KMS-11 (cell line): ENCODE data around the gene STIM1.

ENCODE experiments used
- H2AFZ ChIP-seq: fragments of 200-600 bp; sonication (generic); 2 replicates; pipeline ENCODE4 v1.6.1; 2016; ENCODE audit warnings: antibody characterized with exemption, mixed run types, low read depth
- H3K27ac ChIP-seq: fragments of 200-600 bp; sonication (generic); 2 replicates; pipeline ENCODE4 v1.6.1; 2016; ENCODE audit warnings: mild to moderate bottlenecking, mixed run types
- H3K27me3 ChIP-seq: fragments of 200-600 bp; sonication (generic); 2 replicates; pipeline ENCODE4 v1.6.1; 2017; ENCODE audit warnings: mild to moderate bottlenecking, low read depth, mixed run types, moderate library complexity; ENCODE audit not compliant: insufficient read depth
- H3K36me3 ChIP-seq: fragments of 200-600 bp; sonication (generic); 2 replicates; pipeline ENCODE4 v1.6.1; 2017; ENCODE audit warnings: mild to moderate bottlenecking, mixed run types; ENCODE audit not compliant: insufficient read depth
- H3K4me1 ChIP-seq: fragments of 200-600 bp; sonication (generic); 2 replicates; pipeline ENCODE4 v1.6.1; 2016; ENCODE audit warnings: mild to moderate bottlenecking, low read depth, mixed run types; ENCODE audit not compliant: poor library complexity, severe bottlenecking
- H3K4me2 ChIP-seq: fragments of 200-600 bp; sonication (generic); 2 replicates; pipeline ENCODE4 v1.7.0; 2016; ENCODE audit warnings: mild to moderate bottlenecking, mixed run types
- H3K4me3 ChIP-seq: fragments of 200-600 bp; sonication (generic); IDR thresholded peaks from 2 replicates; pipeline ENCODE4 v1.6.1; 2017; ENCODE audit warnings: low read depth, low read length, mixed read lengths; ENCODE audit not compliant: insufficient read depth
- H3K79me2 ChIP-seq: fragments of 200-600 bp; sonication (generic); 2 replicates; pipeline ENCODE4 v1.6.1; 2016; ENCODE audit warnings: low read depth, mixed run types; ENCODE audit not compliant: insufficient read depth
- H3K9ac ChIP-seq: fragments of 200-600 bp; sonication (generic); 2 replicates; pipeline ENCODE4 v1.6.1; 2016; ENCODE audit warnings: mild to moderate bottlenecking, mixed run types
- H4K20me1 ChIP-seq: fragments of 200-600 bp; sonication (generic); 2 replicates; pipeline ENCODE4 v1.6.1; 2016; ENCODE audit warnings: mild to moderate bottlenecking, mixed run types; ENCODE audit not compliant: insufficient read depth
- CTCF ChIP-seq: fragments of 200-600 bp; sonication (generic); conservative IDR thresholded peaks from 2 replicates; pipeline ENCODE4 v1.6.1; 2017; ENCODE audit warnings: low read depth, mild to moderate bottlenecking, antibody characterized with exemption, low read length, moderate library complexity, mixed read lengths

STIM1 gene

GRCh38 chr11:4090258-4090657 is 234.8 kb downstream of the STIM1 start:
- H3K4me3 ChIP-seq = no peak overlapping the region
- H3K27ac ChIP-seq = no peak overlapping the region
- peaks cover 30% of the 10 kb centered on the region for H3K4me1 ChIP-seq
- no peak for TF ChIP-seq CTCF
- H3K36me3 ChIP-seq = no peaks in the 10 kb centered on the region
- no peak overlapping the region for H2AFZ ChIP-seq
- no peak overlapping the region for H3K4me2 ChIP-seq
- H3K79me2 ChIP-seq = peaks cover 13% of the 10 kb centered on the region; the same call in 1 of the 2 replicates
- H4K20me1 ChIP-seq = no peaks in the 10 kb centered on the region
- H3K27me3 ChIP-seq = no peaks in the 10 kb centered on the region
- H3K9ac ChIP-seq = no peak overlapping the region

- H3K27me3 ChIP-seq = no peaks in the 10 kb centered on the region
- no peak overlapping the region for H3K4me3 ChIP-seq
- H2AFZ ChIP-seq = no peak overlapping the region
- peaks cover 41% of the 10 kb centered on the region for H3K4me1 ChIP-seq
- no peaks in the 10 kb centered on the region for H4K20me1 ChIP-seq
- TF ChIP-seq CTCF = no peak
- peak overlapping the region; percentile 31; the same call in 1 of the 2 replicates for H3K4me2 ChIP-seq
- no peak overlapping the region for H3K9ac ChIP-seq
- peaks cover 31% of the 10 kb centered on the region for H3K79me2 ChIP-seq
- no peaks in the 10 kb centered on the region for H3K36me3 ChIP-seq
- peak overlapping the region; percentile 22; the same call in 1 of the 2 replicates for H3K27ac ChIP-seq
These were observed 236.6 kb downstream of the STIM1 start for GRCh38 chr11:4092026-4092425.

GRCh38 chr11:4093519-4094347 is 238.3 kb downstream of the STIM1 start:
- Histone ChIP-seq H3K27me3 (no peaks in the 10 kb centered on the region), H3K4me3 (no peak overlapping the region), H3K36me3 (no peaks in the 10 kb centered on the region), H3K4me2 (peak overlapping the region; percentile 100), H3K4me1 (peaks cover 48% of the 10 kb centered on the region), H3K79me2 (peaks cover 45% of the 10 kb centered on the region), H3K27ac (peak overlapping the region; percentile 86), H3K9ac (peak overlapping the region; percentile 92), H2AFZ (peak overlapping the region; percentile 77), H4K20me1 (no peaks in the 10 kb centered on the region)
- no peak for TF ChIP-seq CTCF

- Histone ChIP-seq H3K4me3 (no peak within 1 kb of the TSS), H3K36me3 (no peaks in the 10 kb centered on the region), H3K79me2 (peaks cover 54% of the 10 kb centered on the region), H3K4me1 (peaks cover 48% of the 10 kb centered on the region), H3K27me3 (no peaks in the 10 kb centered on the region), H2AFZ (peak within 1 kb of the TSS; percentile 77), H3K27ac (peak within 1 kb of the TSS; percentile 86), H3K4me2 (peak within 1 kb of the TSS; percentile 100), H4K20me1 (no peaks in the 10 kb centered on the region), H3K9ac (peak within 1 kb of the TSS; percentile 92)
- no peak for TF ChIP-seq CTCF
These were observed 239.2 kb downstream of the STIM1 start, which contains the start of gene RRM1 for GRCh38 chr11:4094348-4095291. TSS of gene RRM1 (plus strand) at chr11:4094799. CDS start at chr11:4095013, 214 bp downstream.
